PFSK-1 (cell line): ENCODE data around the gene GALNT12.

Experiments used
- FOXP2 ChIP-seq: optimal IDR thresholded peaks from 2 replicates; pipeline ENCODE3; 2011; ENCODE audit warnings: borderline replicate concordance, control low read depth, inconsistent platforms; ENCODE audit not compliant: insufficient read depth; ENCODE audit errors: extremely low read length, extremely low read depth
- POLR2AphosphoS5 ChIP-seq: IDR thresholded peaks from 2 replicates; pipeline ENCODE4 v1.6.1; 2012; ENCODE audit warnings: low read depth, mild to moderate bottlenecking, control low read depth, low read length, moderate library complexity
- SIN3A ChIP-seq: IDR thresholded peaks from 2 replicates; pipeline ENCODE4 v1.6.1; 2012; ENCODE audit warnings: mild to moderate bottlenecking, low read length, moderate library complexity, borderline replicate concordance; ENCODE audit not compliant: insufficient read depth
- TAF1 ChIP-seq: IDR thresholded peaks from 2 replicates; pipeline ENCODE4 v1.6.1; 2012; ENCODE audit warnings: low read length, control low read depth, borderline replicate concordance; ENCODE audit not compliant: insufficient read depth
- TF ChIP-seq, protein P1 (sequence below), 2 experiments: IDR thresholded peaks; 2 replicates each; pipeline versions ENCODE4 v1.6.1 to v1.8.0; 2011 to 2012; ENCODE audit warnings: low read depth in 2 of 2, low read length in 2 of 2, control low read depth in 1 of 2, inconsistent platforms in 1 of 2, mild to moderate bottlenecking in 1 of 2, moderate library complexity in 1 of 2; ENCODE audit not compliant: insufficient read depth in 1 of 2

The GALNT12 gene

DNA sequence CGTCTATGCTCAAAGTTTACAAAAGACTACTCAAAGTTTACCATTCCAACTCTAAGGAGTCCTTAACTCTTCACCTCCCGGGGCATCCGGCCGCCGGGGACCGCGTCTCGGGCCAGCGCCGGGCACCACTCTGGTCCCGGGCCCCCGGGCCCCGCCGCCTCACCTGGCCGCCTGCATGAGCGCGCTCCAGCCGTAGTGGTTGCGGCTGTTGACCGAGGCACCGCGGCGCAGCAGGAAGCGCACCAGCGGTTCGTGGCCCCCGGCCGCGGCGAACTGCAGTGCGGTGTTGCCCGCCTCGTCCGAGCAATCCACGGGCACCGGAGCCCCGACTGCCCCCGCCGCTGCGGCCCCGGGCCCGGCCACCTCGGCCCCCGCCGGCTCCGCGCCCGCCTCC is 11.5 kb upstream of the GALNT12 start:
- TF ChIP-seq TAF1 (no peak), FOXP2 (no peak), POLR2AphosphoS5 (no peak)

DNA sequence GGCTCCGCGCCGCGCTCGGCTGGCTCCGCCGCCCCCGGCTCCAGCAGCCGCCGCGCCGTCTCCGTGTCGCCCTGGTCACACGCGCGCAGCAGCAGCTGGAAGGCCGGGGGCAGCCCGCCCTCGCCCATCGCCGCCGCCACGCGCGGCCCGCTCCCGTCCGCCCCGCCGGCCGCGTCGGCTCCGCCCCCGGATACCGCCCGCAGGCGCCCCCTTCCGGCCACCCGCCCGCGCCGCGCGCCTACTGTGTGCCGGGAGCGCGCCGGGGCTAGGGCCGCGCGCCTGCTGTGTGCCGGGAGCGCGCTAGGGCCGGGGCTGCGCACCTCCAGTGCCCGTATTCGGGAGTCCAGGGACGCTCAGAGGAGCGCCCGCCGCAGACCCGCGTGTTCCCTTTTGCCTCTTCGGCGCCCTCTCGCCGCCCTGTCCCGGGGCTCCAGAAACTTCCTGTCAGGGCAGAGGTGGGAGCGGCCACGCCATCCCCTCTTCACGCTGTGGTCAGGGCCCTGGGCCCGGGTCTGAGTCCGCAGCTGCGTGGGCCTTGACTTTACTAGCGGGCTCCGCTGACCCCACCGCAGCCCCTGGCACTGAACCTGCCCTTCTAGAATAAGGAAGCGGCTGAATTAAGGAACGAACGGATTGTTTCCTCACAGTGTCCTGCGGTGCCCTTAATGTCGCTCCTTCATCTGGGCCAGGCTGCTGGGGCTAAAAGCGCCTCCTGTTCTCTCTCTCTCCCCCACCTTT is 10.9 kb upstream of the GALNT12 start, which contains the start of gene ANKS6:
Gene ANKS6, minus strand, starts transcription at position 192 of the 738 bp plus-strand sequence. Its CDS starts 64 bp downstream, at position 128.
- no peak for TF ChIP-seq POLR2AphosphoS5
- TF ChIP-seq TAF1 = 0 out of 2 replicates have a peak, but pooled peaks have one; percentile 48

DNA sequence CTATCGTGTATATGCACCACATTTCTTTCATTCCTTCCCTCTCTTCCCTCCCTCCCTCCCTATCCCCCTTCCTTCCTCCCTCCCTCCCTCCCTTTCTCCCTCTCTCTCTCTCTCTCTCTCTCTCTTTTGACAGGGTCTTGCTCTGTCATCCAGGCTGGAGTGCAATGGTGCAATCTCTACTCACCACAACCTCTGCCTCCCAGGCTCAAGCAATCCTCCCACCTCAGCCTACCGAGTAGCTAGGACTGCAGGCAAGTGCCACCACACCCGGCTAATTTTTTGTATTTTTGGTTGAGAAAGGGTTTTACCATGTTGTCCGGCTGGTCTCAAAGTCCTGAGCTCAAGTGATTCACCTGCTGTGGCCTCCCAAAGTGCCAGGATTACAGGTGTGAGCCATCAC is 10.0 kb upstream of the GALNT12 start:
- no peak for TF ChIP-seq FOXP2
- no peak for TF ChIP-seq POLR2AphosphoS5
- TF ChIP-seq SIN3A = no peak
- TF ChIP-seq, protein P1, sequence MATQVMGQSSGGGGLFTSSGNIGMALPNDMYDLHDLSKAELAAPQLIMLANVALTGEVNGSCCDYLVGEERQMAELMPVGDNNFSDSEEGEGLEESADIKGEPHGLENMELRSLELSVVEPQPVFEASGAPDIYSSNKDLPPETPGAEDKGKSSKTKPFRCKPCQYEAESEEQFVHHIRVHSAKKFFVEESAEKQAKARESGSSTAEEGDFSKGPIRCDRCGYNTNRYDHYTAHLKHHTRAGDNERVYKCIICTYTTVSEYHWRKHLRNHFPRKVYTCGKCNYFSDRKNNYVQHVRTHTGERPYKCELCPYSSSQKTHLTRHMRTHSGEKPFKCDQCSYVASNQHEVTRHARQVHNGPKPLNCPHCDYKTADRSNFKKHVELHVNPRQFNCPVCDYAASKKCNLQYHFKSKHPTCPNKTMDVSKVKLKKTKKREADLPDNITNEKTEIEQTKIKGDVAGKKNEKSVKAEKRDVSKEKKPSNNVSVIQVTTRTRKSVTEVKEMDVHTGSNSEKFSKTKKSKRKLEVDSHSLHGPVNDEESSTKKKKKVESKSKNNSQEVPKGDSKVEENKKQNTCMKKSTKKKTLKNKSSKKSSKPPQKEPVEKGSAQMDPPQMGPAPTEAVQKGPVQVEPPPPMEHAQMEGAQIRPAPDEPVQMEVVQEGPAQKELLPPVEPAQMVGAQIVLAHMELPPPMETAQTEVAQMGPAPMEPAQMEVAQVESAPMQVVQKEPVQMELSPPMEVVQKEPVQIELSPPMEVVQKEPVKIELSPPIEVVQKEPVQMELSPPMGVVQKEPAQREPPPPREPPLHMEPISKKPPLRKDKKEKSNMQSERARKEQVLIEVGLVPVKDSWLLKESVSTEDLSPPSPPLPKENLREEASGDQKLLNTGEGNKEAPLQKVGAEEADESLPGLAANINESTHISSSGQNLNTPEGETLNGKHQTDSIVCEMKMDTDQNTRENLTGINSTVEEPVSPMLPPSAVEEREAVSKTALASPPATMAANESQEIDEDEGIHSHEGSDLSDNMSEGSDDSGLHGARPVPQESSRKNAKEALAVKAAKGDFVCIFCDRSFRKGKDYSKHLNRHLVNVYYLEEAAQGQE (IDR thresholded peaks at IDR 0.05; ENCODE audit: insufficient read depth in 1 of 2, low read depth in 2 of 2, low read length in 2 of 2) = no peak
- TF ChIP-seq TAF1 = no peak

DNA sequence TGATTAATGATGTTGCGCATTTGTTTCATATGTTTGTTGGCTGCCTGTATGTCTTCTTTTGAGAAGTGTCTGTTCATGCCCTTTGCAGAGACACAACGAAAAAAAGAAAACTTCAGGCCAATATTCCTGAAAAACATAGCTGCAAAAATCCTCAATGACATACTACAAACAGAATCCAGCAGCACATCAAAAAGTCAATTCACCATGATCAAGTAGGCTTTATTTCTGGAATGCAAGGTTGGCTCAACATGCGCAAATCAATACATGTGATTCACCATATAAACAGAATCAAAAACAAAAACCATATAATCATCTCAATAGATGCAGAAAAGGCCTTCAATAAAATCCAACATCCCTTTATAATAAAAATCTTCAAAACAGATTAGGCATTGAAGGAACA is 9.2 kb upstream of the GALNT12 start:
- no peak for TF ChIP-seq POLR2AphosphoS5
- no peak for TF ChIP-seq TAF1
- TF ChIP-seq, protein P1 (IDR thresholded peaks at IDR 0.05; ENCODE audit: insufficient read depth in 1 of 2, low read depth in 2 of 2, low read length in 2 of 2) = no peak
- no peak for TF ChIP-seq SIN3A
- TF ChIP-seq FOXP2 = no peak

DNA sequence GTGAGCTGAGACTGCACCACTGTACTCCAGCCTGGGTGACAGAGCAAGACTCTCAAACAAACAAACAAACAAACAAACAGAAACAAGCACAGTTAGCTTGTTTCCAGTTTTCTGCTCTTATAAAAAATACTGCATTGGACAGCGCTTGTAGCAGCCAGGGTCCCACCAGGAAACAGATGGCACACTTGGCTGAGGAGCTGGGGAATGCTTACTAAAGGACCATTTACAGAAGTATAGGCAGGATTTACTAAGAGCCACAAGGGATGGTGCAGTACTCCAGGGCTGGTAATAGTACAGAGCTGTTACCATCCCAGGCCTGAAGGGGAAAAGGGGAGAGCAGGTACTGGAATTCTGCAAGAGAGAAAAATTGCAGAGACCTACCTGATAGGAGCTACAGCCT is 5.9 kb upstream of the GALNT12 start:
- TF ChIP-seq FOXP2 (no peak), SIN3A (no peak), TAF1 (no peak), POLR2AphosphoS5 (no peak)
- TF ChIP-seq, protein P1 (IDR thresholded peaks at IDR 0.05; ENCODE audit: insufficient read depth in 1 of 2, low read depth in 2 of 2, low read length in 2 of 2) = no peak

DNA sequence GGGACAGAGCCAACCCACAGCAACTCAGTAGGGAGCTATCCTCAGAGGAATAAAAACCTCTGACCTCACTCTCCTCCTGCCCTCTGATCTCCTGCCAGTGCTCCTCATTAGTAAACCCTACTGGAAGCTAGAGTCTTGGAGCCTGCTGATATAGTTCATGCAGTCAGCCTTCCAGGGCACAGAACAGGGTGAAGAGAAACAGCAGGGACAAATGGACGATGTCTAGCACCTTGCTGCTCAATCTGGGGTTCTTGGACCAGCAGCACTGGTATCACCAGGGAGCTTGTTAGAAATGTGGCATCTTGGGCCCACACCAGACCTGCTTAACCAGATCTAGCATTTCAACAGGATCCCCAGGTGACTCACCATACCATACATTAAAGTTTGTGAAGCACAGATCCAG is 5.5 kb upstream of the GALNT12 start:
- no peak for TF ChIP-seq TAF1
- TF ChIP-seq, protein P1 (IDR thresholded peaks at IDR 0.05; ENCODE audit: insufficient read depth in 1 of 2, low read depth in 2 of 2, low read length in 2 of 2) = no peak
- no peak for TF ChIP-seq POLR2AphosphoS5
- TF ChIP-seq FOXP2 = no peak
- TF ChIP-seq SIN3A = no peak
